IPS DF 19.7 (cell line): ENCODE measurements around the gene PARN.
A peak's percentile ranks its signal among the peaks of the same experiment; 100 is the strongest.
"Not testable (repeated sequence)": the region's sequence is repeated elsewhere in the genome, so short reads cannot be mapped to it uniquely, and the experiment has no call there.

Experiments used
- DNase-seq: peaks from one replicate; pipeline ENCODE4 v3.0.0-alpha.2; 2013; ENCODE audit warnings: low read depth, low spot score

The PARN gene

GRCh38 chr16:14472357-14472756 lies 157.7 kb downstream of the PARN start:
- no peak for DNase-seq

DNA sequence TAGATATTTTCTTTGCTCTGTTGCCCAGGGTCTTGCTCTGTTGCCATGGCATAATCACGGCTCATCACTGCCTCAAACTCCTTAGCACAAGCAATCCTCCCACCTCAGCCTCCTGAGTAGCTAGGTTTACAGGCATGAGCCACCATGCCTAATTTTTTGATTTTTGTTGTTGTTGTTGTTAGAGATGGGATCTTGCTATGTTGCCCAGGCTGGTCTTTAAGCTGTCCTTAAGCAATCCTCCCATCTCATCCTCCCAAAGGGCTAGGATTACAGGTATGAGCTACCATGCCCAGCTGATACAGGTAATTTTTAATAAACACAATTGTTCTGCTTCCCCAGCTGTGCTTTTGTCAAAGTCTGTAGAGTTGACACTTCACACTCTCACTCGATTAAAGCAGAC lies 159.3 kb downstream of the PARN start:
- DNase-seq = no peak

DNA sequence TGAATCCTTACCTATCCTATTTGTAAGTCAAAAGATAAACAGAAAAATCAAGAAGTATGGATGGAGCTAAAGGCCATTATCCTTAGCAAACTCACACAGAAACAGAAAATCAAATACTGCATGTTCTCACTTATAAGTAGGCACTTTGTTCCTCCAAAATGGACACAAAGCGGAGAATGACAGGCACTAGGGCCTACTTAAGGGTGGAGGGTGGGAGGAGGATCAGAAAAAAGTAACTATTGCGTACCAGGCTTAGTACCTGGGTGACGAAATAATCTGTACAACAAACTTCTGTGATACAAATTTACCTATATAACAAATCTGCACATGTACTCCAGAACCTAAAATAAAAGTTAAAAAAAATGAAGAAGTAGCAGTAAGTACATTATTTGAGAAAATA lies 164.3 kb downstream of the PARN start:
- no peak for DNase-seq

- DNase-seq = no peak
Measured at GRCh38 chr16:14464796-14465195, 165.3 kb downstream of the PARN start.

GRCh38 chr16:14464192-14464591 lies 165.9 kb downstream of the PARN start:
- DNase-seq = no peak

DNA sequence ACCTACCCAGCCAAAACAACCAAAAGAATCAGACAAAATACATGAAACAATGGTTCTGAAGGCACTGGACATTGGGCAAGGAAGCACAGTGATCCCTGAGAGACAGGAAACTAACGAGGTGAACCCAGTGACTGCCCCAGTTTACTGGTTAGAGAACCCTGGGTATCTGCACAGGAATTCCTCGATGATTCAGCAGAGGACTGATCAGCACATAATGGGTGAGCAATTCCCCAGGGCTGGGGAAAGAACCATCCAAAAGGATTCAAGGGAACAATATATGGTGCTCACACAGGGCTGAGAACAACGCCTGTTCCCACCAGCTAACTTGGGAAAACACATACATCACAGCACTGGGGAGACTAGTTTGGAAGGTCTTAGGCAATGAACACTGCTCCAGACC lies 167.2 kb downstream of the PARN start:
- no peak for DNase-seq

GRCh38 chr16:14460726-14461125 lies 169.3 kb downstream of the PARN start:
- DNase-seq = no peak

DNA sequence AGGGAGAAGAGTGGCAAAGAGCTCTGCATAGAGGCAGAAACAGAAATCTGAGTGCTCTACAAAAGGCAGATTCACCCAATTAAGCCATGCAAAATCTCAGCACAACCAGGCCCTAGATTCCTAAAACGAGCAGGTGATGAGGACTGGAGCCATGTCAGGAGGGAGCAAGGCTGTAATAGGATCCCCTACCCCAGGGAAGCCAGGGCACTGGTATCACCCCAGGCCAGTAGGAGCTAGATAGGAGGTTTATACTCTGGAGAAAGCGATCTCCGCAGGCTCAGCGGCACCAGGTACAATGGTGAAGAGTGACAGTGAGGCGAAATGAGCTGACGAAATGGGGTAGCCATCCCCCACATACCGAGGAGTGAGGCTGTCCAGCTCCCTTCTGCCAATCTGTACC lies 171.5 kb downstream of the PARN start:
- peak; percentile 64 for DNase-seq

GRCh38 chr16:14456793-14457481 lies 173.1 kb downstream of the PARN start:
- DNase-seq = no peak

DNA sequence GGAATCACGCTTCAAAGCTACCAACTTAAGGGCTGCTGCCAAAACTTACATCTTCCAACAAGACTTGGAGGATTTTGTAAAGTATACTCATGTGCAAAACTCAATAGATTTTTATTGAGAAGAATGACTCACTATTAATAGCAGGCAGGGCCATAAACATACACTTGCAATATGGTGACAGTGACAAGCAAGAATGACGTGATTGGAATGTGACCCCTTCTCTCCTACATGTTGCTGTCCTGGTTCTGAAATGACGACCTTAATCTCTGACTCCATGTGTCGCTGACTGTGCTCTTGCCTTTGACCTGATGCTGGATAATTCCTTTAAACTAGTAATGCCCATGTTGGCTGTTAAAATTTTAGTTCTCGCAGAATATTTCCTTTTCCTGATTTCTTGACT lies 174.5 kb downstream of the PARN start:
- DNase-seq = no peak

DNA sequence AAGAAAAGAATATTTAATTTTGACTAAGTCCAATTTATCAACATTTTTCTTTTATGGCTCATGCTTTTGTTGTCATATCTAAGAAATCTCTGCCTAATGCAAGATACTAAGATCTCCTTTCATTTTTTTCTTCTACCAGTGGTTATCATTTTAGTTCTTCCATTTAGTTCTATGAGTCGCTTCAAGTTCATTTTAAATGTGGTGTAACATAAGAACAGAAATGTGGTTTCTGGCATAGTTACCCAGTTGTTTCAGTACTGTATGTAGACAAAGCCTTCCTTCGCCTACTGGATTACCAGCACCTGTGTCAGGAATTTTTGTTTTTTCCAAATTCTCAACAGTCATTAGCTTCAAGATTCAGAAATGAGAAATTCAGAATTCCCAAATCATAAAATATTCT lies 175.7 kb downstream of the PARN start:
- no peak for DNase-seq

- no peak for DNase-seq
Measured at GRCh38 chr16:14452066-14452465, 178.0 kb downstream of the PARN start.

DNA sequence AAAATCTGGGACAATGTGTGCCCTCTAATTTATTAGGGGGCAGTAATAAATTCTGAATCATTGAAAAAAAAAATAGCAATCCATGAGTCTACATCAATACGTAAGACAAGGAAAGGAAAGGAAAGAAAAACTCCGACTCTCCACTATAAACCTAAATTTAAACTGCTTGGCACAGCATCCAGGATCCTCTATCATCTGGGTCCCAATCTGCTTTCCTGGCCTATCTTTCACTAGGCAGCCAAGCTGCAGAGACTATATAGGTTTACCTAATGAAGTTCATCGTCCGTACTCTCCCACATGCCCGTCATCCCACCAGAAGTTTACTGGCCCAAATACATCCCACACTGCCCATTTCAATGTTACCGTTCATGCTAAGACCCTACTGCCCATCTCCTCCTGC lies 179.2 kb downstream of the PARN start:
- no peak for DNase-seq

DNA sequence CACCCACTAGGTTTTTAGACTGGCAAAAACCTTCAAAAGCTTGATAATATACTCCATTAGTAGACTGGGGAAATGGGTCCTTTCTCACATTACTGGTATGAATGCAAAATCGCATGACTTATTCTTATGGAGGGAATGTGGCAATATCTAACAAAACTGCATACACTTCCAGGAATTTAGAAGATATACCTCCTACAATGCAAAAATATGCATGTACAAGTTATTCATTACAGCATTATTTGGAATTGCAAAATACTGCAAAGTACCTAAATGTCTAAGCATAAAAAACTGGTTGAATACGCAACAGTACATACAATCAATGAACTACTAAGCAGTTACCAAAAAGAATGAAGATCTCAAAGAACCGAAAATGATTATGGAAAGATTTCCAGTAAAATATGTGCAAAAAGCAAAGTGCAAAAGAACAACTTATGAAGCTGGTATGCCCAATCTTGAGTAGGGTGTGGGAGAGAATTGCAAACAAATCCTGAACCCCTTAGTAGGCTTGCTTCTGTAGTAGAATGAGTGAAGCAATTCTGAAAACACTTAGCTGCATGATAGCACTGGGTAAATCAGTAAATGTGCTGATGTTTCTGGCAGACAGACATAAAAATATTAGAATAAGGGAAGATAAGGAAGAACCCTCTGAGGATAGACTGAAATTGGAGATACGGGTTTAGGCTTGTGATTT lies 180.1 kb downstream of the PARN start:
- DNase-seq = no peak

DNA sequence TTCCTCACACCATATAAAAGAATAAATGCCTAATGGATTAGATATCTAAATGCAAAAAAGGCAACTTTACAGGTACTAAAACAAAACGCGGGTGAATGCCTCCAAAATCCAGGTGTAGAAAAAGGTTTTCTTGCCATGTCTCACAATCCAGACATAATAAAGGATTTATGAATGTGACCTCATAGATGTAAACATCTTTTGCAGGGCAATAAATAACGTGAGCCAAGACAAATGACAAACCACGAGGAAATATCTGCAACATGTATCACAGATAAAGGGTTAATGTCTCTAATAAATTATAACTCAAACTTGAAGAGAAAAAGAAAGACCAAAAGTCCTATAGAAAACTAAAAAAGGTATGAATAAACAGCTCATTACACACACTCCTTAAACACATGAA lies 180.7 kb downstream of the PARN start:
- DNase-seq = no peak

DNA sequence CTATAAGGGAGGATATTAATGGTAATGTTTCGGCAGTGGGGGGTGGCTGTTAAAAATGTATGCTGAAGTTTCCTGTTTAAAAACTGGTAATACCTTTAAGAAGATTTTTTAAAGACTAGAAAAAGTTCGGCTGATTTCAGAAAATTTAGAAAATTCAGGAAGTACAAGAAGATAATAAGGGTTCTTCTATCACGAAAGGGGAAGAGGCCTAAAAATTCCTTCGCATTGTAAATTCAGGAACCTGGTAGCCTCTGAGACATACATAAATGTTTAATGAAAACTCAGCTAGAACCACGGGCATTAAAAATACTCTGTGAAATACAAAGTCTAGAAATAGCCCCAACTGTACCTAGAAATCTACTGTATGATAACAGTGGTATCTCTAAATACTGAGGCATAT lies 181.2 kb downstream of the PARN start:
- DNase-seq = no peak

- no peak for DNase-seq
Measured at GRCh38 chr16:14447783-14448182, 182.3 kb downstream of the PARN start.

DNA sequence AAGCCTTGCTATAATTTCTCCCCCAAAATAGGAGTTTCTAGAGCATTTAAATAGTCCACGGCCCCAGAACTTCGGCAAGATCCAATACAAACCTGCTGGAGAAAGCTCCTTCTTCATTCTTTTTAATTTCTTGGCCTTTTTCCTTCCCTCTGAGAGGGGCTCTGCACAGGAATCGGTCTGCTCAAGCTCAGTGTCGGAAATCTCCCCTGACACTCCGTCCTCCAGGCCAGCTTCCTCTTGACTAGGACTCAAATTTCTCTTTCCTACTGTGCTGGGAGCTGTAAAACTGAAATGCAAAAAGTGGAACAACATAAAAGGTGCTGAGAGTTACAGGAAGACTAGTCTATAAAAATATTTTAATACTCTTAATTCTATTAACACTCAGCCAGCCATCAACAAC lies 183.3 kb downstream of the PARN start:
- no peak for DNase-seq

- DNase-seq = no peak
Measured at GRCh38 chr16:14445937-14446715, 183.9 kb downstream of the PARN start.

- no peak for DNase-seq
Measured at GRCh38 chr16:14444979-14445810, 184.9 kb downstream of the PARN start.

DNA sequence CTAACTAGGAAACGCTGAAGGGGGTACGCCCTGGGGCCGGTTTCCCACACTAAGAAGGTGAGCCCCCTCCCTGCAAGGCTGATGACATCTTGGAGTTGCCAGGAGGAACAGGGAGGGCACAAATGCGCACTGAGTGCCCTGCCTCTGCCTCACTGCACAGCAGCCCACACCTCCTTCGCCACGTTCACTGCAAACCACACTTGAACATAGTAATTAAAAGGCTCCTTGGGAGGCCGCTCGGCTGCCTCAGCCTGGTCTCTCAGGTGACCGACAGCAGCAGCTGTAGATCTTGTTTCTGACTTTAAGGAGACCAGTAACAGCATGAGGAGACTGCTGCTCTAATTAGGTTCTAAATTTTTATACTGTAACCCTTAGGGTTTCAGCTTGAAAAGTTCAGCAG lies 188.5 kb downstream of the PARN start:
- not testable (repeated sequence) for DNase-seq

DNA sequence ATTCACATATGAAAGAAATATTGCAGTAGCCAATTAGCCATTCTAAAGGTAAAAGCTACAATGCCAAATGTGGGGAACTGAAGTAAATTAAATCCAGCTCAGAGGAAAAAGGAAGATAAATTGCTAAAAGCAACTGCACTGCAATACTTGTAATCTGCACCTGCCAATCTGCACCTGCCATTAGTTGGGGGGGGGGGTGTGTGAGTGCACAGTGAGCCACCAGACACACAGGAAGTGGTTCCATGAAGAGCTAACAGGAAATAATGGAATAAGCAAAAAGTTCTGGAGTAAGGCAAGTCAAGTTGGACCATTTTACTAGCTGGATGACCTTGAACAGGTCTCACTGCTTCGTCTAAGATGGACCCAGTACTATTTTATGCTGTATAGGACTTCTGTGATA lies 191.8 kb downstream of the PARN start:
- no peak for DNase-seq
